OCI-LY3 (cell line): ENCODE data around the gene SMIM7.

Experiments used
- EZH2phosphoT487 ChIP-seq: fragments of 200-600 bp; shearing (Covaris generic); IDR thresholded peaks from 2 replicates; pipeline ENCODE4 v1.6.1; 2018; ENCODE audit warnings: antibody characterized with exemption, mixed run types, low read depth
- TF ChIP-seq, protein P1 (sequence below): fragments of 200-600, 300-600 bp; sonication (generic); IDR thresholded peaks from 2 replicates; pipeline ENCODE4 v1.5.1; 2014; ENCODE audit warnings: antibody characterized with exemption, low read length, low read depth

DNA sequence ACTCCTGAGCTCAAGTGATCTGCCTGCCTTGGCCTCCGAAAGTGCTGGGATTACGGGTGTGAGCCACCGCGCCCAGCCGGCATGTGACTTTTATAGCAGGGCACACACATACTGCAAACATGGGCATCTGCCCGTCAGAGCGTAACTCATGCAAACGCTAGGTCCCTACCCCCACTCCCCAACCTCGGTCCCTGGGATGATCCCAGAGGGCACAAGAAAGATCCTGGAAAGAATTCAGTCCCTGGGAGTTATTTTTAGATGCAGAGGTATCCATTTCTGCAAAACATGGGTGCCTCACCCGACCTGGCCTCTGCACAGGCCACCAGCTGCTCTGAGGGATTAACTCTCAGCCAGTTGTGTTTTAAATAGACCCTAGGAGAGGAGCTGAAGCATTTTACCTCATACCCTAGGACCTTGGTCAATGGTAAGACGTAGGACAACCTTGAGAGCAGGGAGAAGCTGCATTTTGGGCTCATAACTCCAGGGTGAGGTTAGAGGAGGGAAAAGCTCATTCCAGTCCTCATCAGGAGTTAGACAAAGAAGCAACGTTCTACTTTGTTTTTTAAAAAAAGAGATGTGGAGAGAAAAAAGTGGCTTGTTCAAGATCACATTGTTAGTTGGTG lies 11.8 kb upstream of the SMIM7 start:
- TF ChIP-seq, protein P1, sequence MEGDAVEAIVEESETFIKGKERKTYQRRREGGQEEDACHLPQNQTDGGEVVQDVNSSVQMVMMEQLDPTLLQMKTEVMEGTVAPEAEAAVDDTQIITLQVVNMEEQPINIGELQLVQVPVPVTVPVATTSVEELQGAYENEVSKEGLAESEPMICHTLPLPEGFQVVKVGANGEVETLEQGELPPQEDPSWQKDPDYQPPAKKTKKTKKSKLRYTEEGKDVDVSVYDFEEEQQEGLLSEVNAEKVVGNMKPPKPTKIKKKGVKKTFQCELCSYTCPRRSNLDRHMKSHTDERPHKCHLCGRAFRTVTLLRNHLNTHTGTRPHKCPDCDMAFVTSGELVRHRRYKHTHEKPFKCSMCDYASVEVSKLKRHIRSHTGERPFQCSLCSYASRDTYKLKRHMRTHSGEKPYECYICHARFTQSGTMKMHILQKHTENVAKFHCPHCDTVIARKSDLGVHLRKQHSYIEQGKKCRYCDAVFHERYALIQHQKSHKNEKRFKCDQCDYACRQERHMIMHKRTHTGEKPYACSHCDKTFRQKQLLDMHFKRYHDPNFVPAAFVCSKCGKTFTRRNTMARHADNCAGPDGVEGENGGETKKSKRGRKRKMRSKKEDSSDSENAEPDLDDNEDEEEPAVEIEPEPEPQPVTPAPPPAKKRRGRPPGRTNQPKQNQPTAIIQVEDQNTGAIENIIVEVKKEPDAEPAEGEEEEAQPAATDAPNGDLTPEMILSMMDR: no peak
- no peak for TF ChIP-seq EZH2phosphoT487
